Transverse colon (tissue), 3 donors: ENCODE measurements around the gene DES.

Experiments used
- CTCF ChIP-seq, 5 experiments: fragments of 200-600 bp in 3 of 5; fragments of 450-650 bp in 2 of 5; sonication (generic) in 3 of 5; IDR thresholded peaks; 1 replicate in 2 of 5; 2 replicates in 3 of 5; pipeline ENCODE4 v1.5.1; 2016 to 2017; ENCODE audit warnings: antibody characterized with exemption in 5 of 5, inconsistent platforms in 3 of 5, mild to moderate bottlenecking in 2 of 5, moderate library complexity in 1 of 5
- EP300 ChIP-seq: sonication (generic); formaldehyde crosslinking; IDR thresholded peaks from one replicate; pipeline ENCODE4 v1.6.1; 2017; ENCODE audit warnings: antibody characterized with exemption, low read depth
- POLR2A ChIP-seq: fragments of 450-650 bp; IDR thresholded peaks from one replicate; pipeline ENCODE4 v1.6.1; 2016; ENCODE audit warnings: antibody characterized with exemption, mild to moderate bottlenecking, moderate library complexity

DNA sequence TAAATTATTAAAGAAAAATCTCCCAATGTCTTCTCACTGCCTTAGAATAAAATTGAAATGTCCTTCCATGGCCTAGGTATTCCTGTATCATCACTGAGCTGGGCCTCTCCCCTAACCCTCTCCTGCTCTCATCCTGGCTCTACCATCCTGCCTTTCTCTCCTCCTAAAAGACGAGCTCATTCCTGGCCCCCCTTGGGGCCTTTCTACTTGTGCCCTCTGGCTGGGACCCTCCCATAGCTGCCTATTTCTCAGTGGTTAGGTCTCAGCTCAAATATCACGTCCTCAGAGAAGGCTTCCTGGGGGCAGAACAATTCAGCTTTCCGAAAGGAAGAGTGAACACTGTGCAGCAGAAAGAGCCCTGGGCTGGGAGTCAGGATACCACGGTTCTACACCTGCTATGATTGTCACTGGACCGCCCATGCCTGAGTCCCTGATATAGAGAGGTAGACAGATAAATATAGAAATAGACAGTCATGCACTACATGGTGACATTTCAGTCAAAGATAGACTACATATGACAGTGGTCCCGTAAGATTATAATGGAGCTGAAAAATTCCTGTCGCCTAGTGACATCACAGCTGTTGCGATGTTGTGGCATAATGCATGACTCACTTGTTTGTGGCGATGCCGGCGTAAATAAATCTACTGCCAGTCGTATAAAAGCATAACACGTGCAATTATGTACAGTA lies 39.9 kb upstream of the DES start:
- no peak for TF ChIP-seq CTCF (IDR thresholded peaks at IDR 0.05)
- no peak for TF ChIP-seq POLR2A
- no peak for TF ChIP-seq EP300
